Kidney tubule cell (primary cell): ENCODE data around the gene SAMD11.
A peak's percentile ranks its signal among the peaks of the same experiment; 100 is the strongest.
"Not testable (repeated sequence)": the region's sequence is repeated elsewhere in the genome, so short reads cannot be mapped to it uniquely, and the experiment has no call there.

Source experiments
- DNase-seq: peaks from one replicate; pipeline ENCODE4 v3.0.0-alpha.2; 2018; ENCODE audit warnings: low spot score

Gene SAMD11, protein sequence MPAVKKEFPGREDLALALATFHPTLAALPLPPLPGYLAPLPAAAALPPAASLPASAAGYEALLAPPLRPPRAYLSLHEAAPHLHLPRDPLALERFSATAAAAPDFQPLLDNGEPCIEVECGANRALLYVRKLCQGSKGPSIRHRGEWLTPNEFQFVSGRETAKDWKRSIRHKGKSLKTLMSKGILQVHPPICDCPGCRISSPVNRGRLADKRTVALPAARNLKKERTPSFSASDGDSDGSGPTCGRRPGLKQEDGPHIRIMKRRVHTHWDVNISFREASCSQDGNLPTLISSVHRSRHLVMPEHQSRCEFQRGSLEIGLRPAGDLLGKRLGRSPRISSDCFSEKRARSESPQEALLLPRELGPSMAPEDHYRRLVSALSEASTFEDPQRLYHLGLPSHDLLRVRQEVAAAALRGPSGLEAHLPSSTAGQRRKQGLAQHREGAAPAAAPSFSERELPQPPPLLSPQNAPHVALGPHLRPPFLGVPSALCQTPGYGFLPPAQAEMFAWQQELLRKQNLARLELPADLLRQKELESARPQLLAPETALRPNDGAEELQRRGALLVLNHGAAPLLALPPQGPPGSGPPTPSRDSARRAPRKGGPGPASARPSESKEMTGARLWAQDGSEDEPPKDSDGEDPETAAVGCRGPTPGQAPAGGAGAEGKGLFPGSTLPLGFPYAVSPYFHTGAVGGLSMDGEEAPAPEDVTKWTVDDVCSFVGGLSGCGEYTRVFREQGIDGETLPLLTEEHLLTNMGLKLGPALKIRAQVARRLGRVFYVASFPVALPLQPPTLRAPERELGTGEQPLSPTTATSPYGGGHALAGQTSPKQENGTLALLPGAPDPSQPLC

DNA sequence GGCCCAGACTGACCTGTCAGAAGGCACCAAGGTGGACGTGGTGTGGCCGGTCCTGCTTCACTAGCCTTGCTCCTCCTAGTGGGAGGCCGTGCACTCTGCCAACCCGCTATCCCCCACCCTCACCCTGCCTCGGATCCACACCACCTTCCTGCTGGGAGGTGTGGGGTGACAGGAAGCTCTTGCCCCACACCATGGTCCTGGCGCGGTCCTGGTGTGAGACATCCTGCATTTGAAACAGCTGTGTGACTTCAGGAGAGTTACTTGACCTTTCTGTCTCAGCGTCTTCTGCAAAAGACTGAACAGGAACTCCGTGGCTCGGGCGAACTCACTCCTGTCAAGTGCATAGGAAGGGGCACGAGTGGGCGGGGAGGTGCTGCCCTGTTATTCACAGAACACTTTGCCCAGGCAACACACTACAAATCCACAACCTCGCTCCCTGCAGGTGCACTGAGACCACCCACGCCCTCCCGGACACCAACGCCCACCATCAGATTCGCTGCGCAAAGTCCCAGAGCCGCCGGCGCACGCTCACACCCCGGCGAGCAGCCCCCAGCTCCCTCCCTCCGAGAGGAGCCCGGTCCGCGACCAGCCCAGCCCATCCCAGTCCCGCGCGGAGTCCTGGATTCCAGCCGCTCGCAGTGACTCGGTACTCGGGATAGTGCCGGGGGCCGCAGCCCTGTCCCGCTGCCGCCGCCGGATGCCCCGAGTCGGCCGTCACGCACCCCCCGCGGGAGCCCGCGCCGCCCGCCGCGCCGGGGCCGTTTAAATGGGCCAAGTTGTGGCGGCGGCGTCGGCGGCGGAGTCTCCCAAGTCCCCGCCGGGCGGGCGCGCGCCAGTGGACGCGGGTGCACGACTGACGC, at the start of gene SAMD11:
SAMD11 (plus strand) TSS at position 793 of the 860 bp plus-strand sequence. CDS start 509 bp downstream, outside the sequence.
- peak; percentile 80 for DNase-seq

DNA sequence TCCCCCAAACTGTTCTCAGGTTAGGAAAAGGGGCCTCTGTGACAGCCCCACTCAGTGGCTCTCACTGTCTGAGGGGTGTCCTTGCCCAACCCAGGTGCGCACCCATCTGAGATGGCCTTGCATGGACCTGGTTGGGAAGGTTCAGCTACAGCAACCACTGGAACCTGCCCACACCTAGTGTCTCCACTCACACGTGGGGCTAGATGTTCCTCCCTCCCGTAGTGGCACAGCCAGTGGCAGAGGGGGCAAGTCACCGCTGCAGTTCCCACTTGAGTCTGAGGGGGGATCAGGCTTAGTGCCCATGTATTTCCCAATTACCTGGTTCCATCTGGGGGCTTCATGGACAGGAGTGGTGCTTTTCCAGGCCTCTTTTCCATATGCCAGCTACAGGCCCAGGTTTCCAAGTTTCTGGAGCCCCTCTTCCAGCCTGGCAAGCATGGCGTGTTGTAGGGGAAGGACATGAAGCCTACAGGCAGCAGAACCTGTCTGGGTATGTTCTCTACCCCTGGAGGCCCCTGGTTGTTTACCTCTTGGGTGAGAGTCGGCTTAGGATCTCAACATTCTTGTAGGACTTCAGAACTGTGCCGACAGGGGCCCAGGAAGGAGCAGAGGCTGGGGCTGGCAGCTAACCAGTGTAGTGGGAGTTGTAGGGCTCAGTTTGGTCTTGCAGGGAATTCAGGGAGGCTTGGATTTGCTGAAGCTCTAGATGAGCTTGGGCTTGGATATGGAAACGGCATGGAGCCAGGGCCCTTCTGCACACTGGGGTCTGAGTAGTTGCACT, 47.1 kb upstream of the SAMD11 start:
- not testable (repeated sequence) for DNase-seq

- DNase-seq, result not testable (repeated sequence)
Measured at GRCh38 chr1:877209-877986, 46.3 kb upstream of the SAMD11 start.

- not testable (repeated sequence) for DNase-seq
Measured at GRCh38 chr1:880511-880910, 43.2 kb upstream of the SAMD11 start.

- not testable (repeated sequence) for DNase-seq
Measured at GRCh38 chr1:880915-881314, 42.8 kb upstream of the SAMD11 start.

DNA sequence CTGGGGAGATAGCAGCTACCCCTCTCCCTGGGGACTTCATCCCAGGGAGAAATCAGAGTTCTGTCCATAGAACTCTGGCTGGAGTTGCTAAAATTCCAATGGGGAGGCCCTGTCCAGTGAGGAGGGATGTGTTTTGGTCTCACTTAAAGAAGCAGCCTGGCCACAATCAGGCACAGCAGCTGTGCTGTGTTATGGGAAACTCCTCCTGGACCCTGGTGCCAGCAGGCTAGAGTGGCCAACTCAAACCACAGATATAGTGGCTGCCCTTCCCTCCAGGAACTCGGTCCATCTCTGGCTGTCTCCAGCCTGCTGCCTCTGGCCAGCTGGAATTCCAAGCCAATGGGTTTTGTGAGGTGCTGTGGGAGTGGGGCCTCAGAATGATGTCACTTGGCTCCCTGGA, 37.4 kb upstream of the SAMD11 start:
- no peak for DNase-seq

- DNase-seq, result no peak
Measured at GRCh38 chr1:886760-887159, 37.0 kb upstream of the SAMD11 start.

DNA sequence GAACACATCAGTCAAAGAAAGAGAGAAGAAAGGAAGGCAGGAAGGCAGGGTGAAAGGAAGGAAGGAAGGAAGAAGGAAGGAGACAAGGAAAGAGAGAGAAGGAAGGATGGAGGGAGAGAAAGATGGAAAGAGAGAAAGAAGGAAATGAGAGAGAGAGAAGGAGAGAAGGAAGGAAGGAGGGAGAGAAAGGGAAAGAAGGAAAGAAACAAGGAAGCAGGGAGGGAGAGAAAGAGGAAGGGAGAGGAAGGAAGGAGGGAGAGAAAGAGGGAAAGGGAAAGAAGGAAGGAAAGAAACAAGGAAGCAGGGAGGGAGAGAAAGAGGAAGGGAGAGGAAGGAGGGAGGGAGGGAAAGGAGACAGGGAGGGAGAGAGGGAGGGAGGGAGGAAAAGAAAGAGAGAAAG, 35.4 kb upstream of the SAMD11 start:
- DNase-seq, result no peak

GRCh38 chr1:889774-890173, 33.9 kb upstream of the SAMD11 start:
- DNase-seq, result not testable (repeated sequence)

- DNase-seq, result not testable (repeated sequence)
Measured at GRCh38 chr1:890234-890633, 33.5 kb upstream of the SAMD11 start.

DNA sequence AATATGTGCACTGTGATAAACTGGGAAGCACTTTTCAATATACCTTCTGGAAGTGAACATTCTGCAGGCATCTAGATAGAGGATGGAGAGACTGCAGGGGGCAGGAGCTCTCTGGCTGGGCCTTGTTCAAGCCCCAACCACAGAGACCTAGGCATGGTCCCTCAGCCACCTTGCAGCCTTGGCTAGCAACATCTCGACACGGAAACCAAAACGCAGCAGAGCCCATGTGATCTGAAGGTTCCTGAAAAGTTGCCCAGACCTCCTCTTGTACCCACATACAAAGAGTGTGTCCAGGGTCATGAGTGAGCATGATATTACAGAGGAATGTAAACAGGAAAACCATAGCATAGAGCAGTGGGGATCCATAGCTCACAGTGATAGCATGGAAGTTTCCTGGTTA, 33.1 kb upstream of the SAMD11 start:
- no peak for DNase-seq

DNA sequence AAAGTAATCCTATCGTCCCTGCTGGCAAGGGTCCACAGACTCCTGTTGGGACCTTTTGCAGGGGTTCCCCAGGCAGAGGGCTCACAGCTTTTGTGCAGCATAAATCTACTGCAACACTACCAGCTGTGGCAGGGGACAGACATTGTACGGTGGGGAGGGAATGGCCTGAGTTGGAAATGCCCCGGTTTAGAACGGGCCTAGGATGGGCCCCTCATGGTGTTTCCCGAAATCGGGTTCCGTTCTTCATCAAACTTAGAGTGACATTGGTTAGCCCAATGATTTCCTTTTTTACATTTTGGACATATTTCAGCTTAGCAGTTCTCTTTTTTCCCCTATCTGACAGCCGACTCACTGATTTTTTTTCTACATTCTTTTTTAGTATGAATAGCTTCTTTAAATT, 26.5 kb upstream of the SAMD11 start:
- no peak for DNase-seq

GRCh38 chr1:897951-898350, 25.8 kb upstream of the SAMD11 start:
- not testable (repeated sequence) for DNase-seq

DNA sequence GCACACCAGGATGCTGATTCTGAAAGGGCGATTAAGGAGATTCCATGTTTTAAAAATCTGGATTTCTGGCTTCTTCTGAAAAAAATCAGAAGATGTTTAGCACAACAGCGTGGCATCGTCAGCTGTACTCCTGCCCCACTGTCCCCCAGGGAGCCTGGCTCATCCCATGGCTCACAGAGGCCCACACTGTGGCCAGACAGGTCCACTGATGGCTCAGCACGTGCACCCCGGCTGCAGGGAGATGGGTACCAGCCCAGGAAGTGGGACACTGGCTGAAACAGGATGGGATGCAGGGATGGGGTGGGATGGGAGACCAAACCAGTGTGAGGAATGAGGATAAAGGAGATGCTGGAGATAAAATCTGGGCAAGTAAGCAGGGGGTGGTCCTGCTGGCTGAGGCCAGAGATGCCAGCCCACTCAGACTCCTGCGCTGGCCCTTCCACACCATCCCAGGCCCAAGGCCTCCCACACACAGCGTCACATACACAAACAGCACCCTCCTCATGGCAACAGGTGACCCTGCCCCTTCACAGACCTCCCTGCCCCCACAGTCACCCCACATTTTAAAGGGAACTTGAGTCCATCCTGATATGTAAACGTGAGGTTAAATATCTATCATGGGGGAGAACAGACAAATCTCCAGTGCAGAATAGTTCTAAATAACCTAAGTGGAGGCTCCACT, 23.9 kb upstream of the SAMD11 start:
- DNase-seq, result no peak

- no peak for DNase-seq
Measured at GRCh38 chr1:901108-901859, 22.4 kb upstream of the SAMD11 start.

- no peak for DNase-seq
Measured at GRCh38 chr1:902802-903201, 20.9 kb upstream of the SAMD11 start.

DNA sequence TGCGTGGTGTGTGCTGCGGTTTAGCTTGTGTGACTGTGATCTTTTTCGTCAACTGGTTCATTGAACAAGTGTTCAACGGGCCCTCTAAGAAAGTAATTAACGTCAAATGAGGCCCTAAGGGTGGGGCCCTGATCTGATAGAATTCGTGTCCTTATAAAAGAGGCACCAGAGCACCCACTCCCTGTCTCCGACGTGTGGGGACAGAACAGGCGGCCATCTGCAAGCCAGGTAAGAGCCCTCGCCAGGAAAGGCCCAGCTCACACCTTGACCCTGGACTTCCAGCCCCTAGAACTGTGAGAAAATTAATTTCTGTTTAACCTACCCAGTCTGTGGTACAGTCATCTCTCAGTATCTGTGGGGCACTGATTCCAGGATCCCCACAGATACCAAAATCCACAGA, 20.4 kb upstream of the SAMD11 start:
- no peak for DNase-seq

GRCh38 chr1:903721-904271, 19.9 kb upstream of the SAMD11 start:
- no peak for DNase-seq
